Fibroblast of peridontal ligament (primary cell): ENCODE measurements around the gene CSTPP1.
"Not testable (repeated sequence)": the region's sequence is repeated elsewhere in the genome, so short reads cannot be mapped to it uniquely, and the experiment has no call there.

Source experiments
- DNase-seq: peaks from one replicate; pipeline ENCODE4 v3.0.0-alpha.2; 2010; ENCODE audit errors: extremely low read depth

CSTPP1 gene

GRCh38 chr11:46912526-46913150, 23.9 kb upstream of the CSTPP1 start:
- no peak for DNase-seq

- DNase-seq, result no peak
Measured at GRCh38 chr11:46913484-46913883, 23.1 kb upstream of the CSTPP1 start.

- peak; percentile 31 for DNase-seq
Measured at GRCh38 chr11:46914363-46914762, 22.2 kb upstream of the CSTPP1 start.

GRCh38 chr11:46914910-46915309, 21.7 kb upstream of the CSTPP1 start:
- no peak for DNase-seq

GRCh38 chr11:46916286-46917108, 20.1 kb upstream of the CSTPP1 start:
- peak; percentile 65 for DNase-seq

GRCh38 chr11:46917109-46917761, 19.3 kb upstream of the CSTPP1 start:
- DNase-seq, result no peak

GRCh38 chr11:46917762-46918082, 18.8 kb upstream of the CSTPP1 start:
- DNase-seq, result no peak

GRCh38 chr11:46918083-46918787, 18.3 kb upstream of the CSTPP1 start, which contains the start of gene LRP4:
TSS of gene LRP4 (minus strand) at chr11:46918550. CDS start at chr11:46918379, 171 bp downstream.
- DNase-seq, result no peak

- DNase-seq, result no peak
Measured at GRCh38 chr11:46918788-46919513, 17.6 kb upstream of the CSTPP1 start.

- DNase-seq, result peak; percentile 99
Measured at GRCh38 chr11:46920755-46921154, 15.8 kb upstream of the CSTPP1 start.

GRCh38 chr11:46927928-46928327, 8.6 kb upstream of the CSTPP1 start:
- not testable (repeated sequence) for DNase-seq

GRCh38 chr11:46928701-46929100, 7.9 kb upstream of the CSTPP1 start:
- not testable (repeated sequence) for DNase-seq

GRCh38 chr11:46930089-46930488, 6.5 kb upstream of the CSTPP1 start:
- DNase-seq, result peak; percentile 30

GRCh38 chr11:46942172-46942571, 5.6 kb downstream of the CSTPP1 start:
- no peak for DNase-seq

GRCh38 chr11:46944356-46945075, 8.0 kb downstream of the CSTPP1 start:
- DNase-seq, result no peak

- DNase-seq, result no peak
Measured at GRCh38 chr11:46947399-46948077, 11.0 kb downstream of the CSTPP1 start.

- DNase-seq, result peak; percentile 73
Measured at GRCh38 chr11:46948378-46949131, 12.0 kb downstream of the CSTPP1 start.

- no peak for DNase-seq
Measured at GRCh38 chr11:46949297-46949696, 12.7 kb downstream of the CSTPP1 start.

GRCh38 chr11:46951864-46952263, 15.3 kb downstream of the CSTPP1 start:
- DNase-seq, result no peak
